K562 (cell line): ENCODE data around the gene NENF.

Experiments used
- ARHGAP35 ChIP-seq: fragments of 450-650 bp; IDR thresholded peaks from 2 replicates; pipeline ENCODE4 v1.6.1; 2018; ENCODE audit not compliant: partially characterized antibody
- CTCF ChIP-seq, 3 experiments: IDR thresholded peaks in 2 of 3; conservative IDR thresholded peaks in 1 of 3; 2 replicates each; pipeline ENCODE4 v1.5.1; 2011 to 2012; ENCODE audit warnings: low read length in 3 of 3, mild to moderate bottlenecking in 3 of 3, control low read depth in 2 of 3, improper control_type of control experiment in 1 of 3, inconsistent platforms in 1 of 3, low read depth in 1 of 3, mixed read lengths in 1 of 3, moderate library complexity in 1 of 3; ENCODE audit not compliant: insufficient read depth in 2 of 3
- E2F1 ChIP-seq: sonication (generic); formaldehyde crosslinking; IDR thresholded peaks from 2 replicates; pipeline ENCODE4 v1.8.1; 2023; ENCODE audit warnings: mild to moderate bottlenecking, missing genetic modification reagents, moderate library complexity
- EZH2 ChIP-seq: IDR thresholded peaks from 2 replicates; pipeline ENCODE4 v1.6.1; 2012; ENCODE audit warnings: low read depth, mild to moderate bottlenecking, inconsistent platforms, low read length, borderline replicate concordance
- HDAC1 ChIP-seq, 2 experiments: fragments of 450-650 bp; IDR thresholded peaks; 2 replicates each; pipeline ENCODE4 v1.6.1; 2016 to 2017; ENCODE audit warnings: inconsistent platforms in 1 of 2, mild to moderate bottlenecking in 1 of 2, moderate library complexity in 1 of 2
- IRF2 ChIP-seq: sonication (generic); formaldehyde crosslinking; IDR thresholded peaks from 2 replicates; pipeline ENCODE4 v1.8.1; 2022; ENCODE audit warnings: mild to moderate bottlenecking, missing genetic modification reagents
- JUN ChIP-seq, 2 experiments: sonication (generic) in 1 of 2; formaldehyde crosslinking in 1 of 2; IDR thresholded peaks; 2 replicates each; pipeline versions ENCODE4 v1.6.1 to v1.8.0; 2012 to 2022; ENCODE audit warnings: borderline replicate concordance in 2 of 2, mild to moderate bottlenecking in 2 of 2, improper control_type of control experiment in 1 of 2, low read depth in 1 of 2, low read length in 1 of 2, missing genetic modification reagents in 1 of 2
- NRF1 ChIP-seq, 2 experiments: fragments of 450-650 bp; IDR thresholded peaks in 1 of 2; conservative IDR thresholded peaks in 1 of 2; 2 replicates each; pipeline ENCODE4 v1.6.1; 2014; ENCODE audit warnings: mild to moderate bottlenecking in 2 of 2
- SMC3 ChIP-seq: conservative IDR thresholded peaks from 2 replicates; pipeline ENCODE4 v1.6.1; 2011; ENCODE audit warnings: low read depth, low read length, improper control_type of control experiment; ENCODE audit not compliant: insufficient read depth
- TSHZ1 ChIP-seq: fragments of 250-450 bp; sonication (Bioruptor Pico); IDR thresholded peaks from 2 replicates; pipeline ENCODE4 v1.4.0; 2020; ENCODE audit warnings: mild to moderate bottlenecking, moderate library complexity
- ZKSCAN1 ChIP-seq: fragments of 150-350 bp; IDR thresholded peaks from 2 replicates; pipeline ENCODE4 v1.6.1; 2016; ENCODE audit warnings: low read depth, low read length
- ZNF354B ChIP-seq: fragments of 250-450 bp; sonication (Bioruptor Pico); IDR thresholded peaks from 2 replicates; pipeline ENCODE4 v1.4.0; 2020
- ZNF384 ChIP-seq: IDR thresholded peaks from 2 replicates; pipeline ENCODE4 v1.6.1; 2012; ENCODE audit warnings: low read depth, low read length, improper control_type of control experiment
- ZNF518B ChIP-seq: fragments of 250-450 bp; sonication (Bioruptor Pico); IDR thresholded peaks from 2 replicates; pipeline ENCODE4 v1.5.0; 2021; ENCODE audit warnings: mild to moderate bottlenecking, moderate library complexity

- TF ChIP-seq ZKSCAN1, result no peak
- no peak for TF ChIP-seq HDAC1 (IDR thresholded peaks at IDR 0.05)
- no peak for TF ChIP-seq ZNF354B
- no peak for TF ChIP-seq EZH2
- TF ChIP-seq ZNF518B (CRISPR knock-in tag), result no peak
- no peak for TF ChIP-seq TSHZ1
- no peak for TF ChIP-seq SMC3
- TF ChIP-seq CTCF (IDR thresholded peaks at IDR 0.05 in 2 of 3, conservative IDR thresholded peaks at IDR 0.05 in 1 of 3; ENCODE audit: insufficient read depth in 2 of 3, low read depth in 1 of 3, low read length in 3 of 3), result no peak
- no peak for TF ChIP-seq IRF2
- no peak for TF ChIP-seq ZNF384
- no peak for TF ChIP-seq JUN (IDR thresholded peaks at IDR 0.05; ENCODE audit: borderline replicate concordance, low read depth, low read length)
- no peak for TF ChIP-seq JUN (CRISPR knock-in tag; IDR thresholded peaks at IDR 0.05; ENCODE audit: borderline replicate concordance)
- no peak for TF ChIP-seq NRF1 (conservative IDR thresholded peaks at IDR 0.05 in 1 of 2, IDR thresholded peaks at IDR 0.05 in 1 of 2)
- TF ChIP-seq E2F1 (CRISPR knock-in tag), result no peak
- no peak for TF ChIP-seq ARHGAP35
Measured at GRCh38 chr1:212463565-212464285, 31.0 kb downstream of the NENF start.
